Panc1 (cell line): Measurements from ENCODE around the gene WIPF2.
"Not testable (repeated sequence)": the region's sequence is repeated elsewhere in the genome, so short reads cannot be mapped to it uniquely, and the experiment has no call there.

Experiments used
- CTCF ChIP-seq: fragments of 450-650 bp; IDR thresholded peaks from 2 replicates; pipeline ENCODE4 v1.5.1; 2017; ENCODE audit warnings: mild to moderate bottlenecking
- POLR2AphosphoS5 ChIP-seq: IDR thresholded peaks from 2 replicates; pipeline ENCODE4 v1.6.1; 2012; ENCODE audit warnings: mild to moderate bottlenecking, low read depth, low read length, moderate library complexity
- REST ChIP-seq, 2 experiments: IDR thresholded peaks; 2 replicates each; pipeline ENCODE4 v1.6.1; 2011 to 2012; ENCODE audit warnings: low read depth in 2 of 2, control low read depth in 1 of 2, low read length in 1 of 2, mild to moderate bottlenecking in 1 of 2, moderate library complexity in 1 of 2; ENCODE audit not compliant: insufficient read depth in 1 of 2
- SIN3A ChIP-seq: IDR thresholded peaks from 2 replicates; pipeline ENCODE4 v1.6.1; 2012; ENCODE audit warnings: low read depth, mild to moderate bottlenecking, low read length, moderate library complexity, borderline replicate concordance; ENCODE audit not compliant: insufficient read depth
- TCF7L2 ChIP-seq: IDR thresholded peaks from 2 replicates; pipeline ENCODE4 v1.6.1; 2011; ENCODE audit warnings: mild to moderate bottlenecking, low read depth, low read length, inconsistent platforms

GRCh38 chr17:40299159-40299757 is 80.2 kb downstream of the WIPF2 start:
- TF ChIP-seq CTCF; POLR2AphosphoS5; TCF7L2; SIN3A; REST (IDR thresholded peaks at IDR 0.05; ENCODE audit: insufficient read depth in 1 of 2, low read depth in 2 of 2, low read length in 1 of 2): not testable (repeated sequence)
